HG03280 (cell line): ENCODE data around the gene MIPOL1.
"Not testable (repeated sequence)": the region's sequence is repeated elsewhere in the genome, so short reads cannot be mapped to it uniquely, and the experiment has no call there.

Experiments used
- ATAC-seq: cut with Tn5 transposase; IDR thresholded peaks from one replicate; pipeline ENCODE4 v1.9.1; 2021; ENCODE audit warnings: mild to moderate bottlenecking, moderate library complexity; ENCODE audit not compliant: unreplicated experiment

Gene MIPOL1

DNA sequence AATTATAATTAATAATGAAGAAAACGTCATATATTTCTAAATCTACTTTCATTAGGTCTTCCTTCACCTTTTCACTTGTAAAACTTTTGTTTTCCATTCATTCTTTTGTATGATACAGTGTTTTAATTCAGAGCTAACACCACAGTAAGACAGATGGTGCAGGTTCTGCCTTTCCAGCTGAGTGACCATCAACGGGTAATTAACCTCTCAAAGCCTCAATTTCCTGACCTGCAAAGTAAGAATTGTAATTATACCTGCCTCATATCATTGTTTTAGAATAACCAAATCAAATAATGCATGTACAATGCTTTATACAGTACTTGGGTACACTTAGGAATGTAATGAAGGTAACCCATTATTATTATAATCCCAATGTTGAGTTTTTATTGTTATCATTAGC lies 239.8 kb downstream of the MIPOL1 start:
- no peak for ATAC-seq

- no peak for ATAC-seq
Measured at GRCh38 chr14:37438444-37438843, 240.7 kb downstream of the MIPOL1 start.

- no peak for ATAC-seq
Measured at GRCh38 chr14:37443461-37443860, 245.7 kb downstream of the MIPOL1 start.

DNA sequence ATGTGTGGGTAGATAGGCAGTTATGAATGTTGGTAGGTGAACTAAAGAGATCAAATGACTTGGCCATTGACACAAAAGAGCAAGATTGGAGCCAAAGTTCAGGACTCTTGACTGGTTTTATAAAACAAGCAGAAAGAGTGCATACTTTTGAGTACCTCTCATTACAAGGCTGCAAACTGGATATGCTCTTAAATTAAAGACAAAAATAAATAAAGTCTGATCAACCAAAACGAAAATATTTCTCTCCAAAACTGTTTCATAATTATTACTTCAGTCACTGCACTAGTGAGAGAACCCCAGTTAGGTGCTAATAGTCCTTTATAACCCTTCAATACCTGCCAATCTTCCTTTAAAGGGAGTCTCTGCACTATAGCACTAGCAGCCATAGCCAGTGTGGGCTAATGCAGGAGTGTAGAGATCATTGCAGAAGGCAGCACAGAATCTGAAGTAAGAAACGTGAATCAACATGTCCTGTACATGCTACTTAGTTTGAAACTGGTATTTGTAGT lies 250.2 kb downstream of the MIPOL1 start:
- ATAC-seq: no peak

GRCh38 chr14:37452323-37452722 lies 254.6 kb downstream of the MIPOL1 start:
- ATAC-seq: no peak

GRCh38 chr14:37453985-37454384 lies 256.2 kb downstream of the MIPOL1 start:
- ATAC-seq: no peak

DNA sequence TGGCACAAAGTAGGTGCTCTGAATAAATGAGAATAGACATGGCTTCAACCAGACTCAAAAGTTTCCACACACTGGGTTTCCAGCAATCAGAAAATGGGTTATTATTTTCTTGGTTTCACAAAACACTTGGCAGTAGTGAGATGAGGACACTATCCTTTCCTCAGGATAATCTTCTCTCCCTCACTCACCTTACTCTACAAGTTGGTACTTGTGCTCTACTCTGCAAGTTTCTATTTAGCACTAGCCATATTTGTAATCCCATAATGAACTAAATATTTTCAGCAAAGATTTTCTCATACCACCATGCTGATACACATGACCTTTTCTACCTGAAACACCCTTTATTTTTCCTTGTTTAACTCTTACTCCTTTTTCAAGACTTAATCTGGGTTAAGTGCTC lies 259.6 kb downstream of the MIPOL1 start:
- ATAC-seq: no peak

DNA sequence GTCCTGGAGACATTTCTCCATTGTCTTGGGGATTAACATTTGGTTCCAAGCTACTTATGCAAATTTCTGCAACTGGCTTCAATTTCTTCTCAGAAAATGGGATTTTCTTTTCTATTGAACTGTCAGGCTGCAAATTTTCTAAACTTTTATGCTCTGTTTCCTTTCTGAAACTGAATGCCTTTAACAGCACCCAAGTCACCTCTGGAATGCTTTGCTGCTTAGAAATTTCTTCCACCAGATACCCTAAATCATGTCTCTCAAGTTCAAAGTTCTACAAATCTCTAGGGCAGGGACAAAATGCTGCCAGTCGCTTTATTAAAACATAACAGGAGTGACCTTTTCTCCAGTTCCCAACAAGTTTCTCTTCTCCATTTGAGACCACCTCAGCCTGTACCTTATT lies 264.7 kb downstream of the MIPOL1 start:
- ATAC-seq: not testable (repeated sequence)

GRCh38 chr14:37464192-37464858 lies 266.6 kb downstream of the MIPOL1 start:
- no peak for ATAC-seq

GRCh38 chr14:37466003-37466622 lies 268.4 kb downstream of the MIPOL1 start:
- ATAC-seq: no peak

GRCh38 chr14:37466623-37467088 lies 268.9 kb downstream of the MIPOL1 start:
- ATAC-seq: no peak

DNA sequence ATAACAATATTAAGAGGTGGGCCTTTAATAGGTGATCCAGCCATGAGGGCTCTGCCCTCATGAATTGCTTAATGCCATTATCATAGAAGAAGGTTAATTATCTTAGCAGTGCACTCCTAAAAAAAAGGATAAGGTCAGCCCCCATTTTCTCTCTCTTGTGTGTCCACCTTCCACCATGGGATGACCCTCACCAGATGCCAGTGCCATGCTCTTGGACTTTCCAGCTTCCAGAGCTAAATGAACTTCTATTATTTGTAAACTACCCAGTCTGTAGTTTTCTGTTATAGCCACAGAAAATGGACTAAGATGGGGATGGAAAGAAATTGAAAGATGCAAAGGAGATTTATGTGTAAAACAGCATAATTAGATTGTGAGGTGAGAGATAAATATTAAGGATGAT lies 271.9 kb downstream of the MIPOL1 start:
- ATAC-seq: no peak

DNA sequence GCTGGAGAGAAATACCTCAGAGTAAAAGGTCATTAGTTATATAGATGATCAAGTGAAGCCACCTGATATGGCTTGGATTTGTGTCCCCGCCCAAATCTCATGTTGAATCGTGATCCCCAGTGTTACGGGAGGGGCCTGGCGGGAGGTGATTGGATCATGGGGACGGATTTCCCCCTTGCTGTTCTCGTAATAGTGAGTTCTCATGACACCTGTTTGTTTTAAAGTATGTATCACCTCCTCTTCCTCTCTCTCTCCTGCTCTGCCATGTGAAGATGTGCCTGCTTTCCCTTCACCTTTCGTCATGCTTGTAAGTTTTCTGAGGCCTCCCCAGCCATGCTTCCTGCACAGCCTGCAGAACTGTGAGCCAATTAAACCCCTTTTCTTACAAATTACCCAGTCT lies 272.5 kb downstream of the MIPOL1 start:
- no peak for ATAC-seq

- ATAC-seq: no peak
Measured at GRCh38 chr14:37472906-37473305, 275.2 kb downstream of the MIPOL1 start.

- ATAC-seq: no peak
Measured at GRCh38 chr14:37474191-37474590, 276.5 kb downstream of the MIPOL1 start.

DNA sequence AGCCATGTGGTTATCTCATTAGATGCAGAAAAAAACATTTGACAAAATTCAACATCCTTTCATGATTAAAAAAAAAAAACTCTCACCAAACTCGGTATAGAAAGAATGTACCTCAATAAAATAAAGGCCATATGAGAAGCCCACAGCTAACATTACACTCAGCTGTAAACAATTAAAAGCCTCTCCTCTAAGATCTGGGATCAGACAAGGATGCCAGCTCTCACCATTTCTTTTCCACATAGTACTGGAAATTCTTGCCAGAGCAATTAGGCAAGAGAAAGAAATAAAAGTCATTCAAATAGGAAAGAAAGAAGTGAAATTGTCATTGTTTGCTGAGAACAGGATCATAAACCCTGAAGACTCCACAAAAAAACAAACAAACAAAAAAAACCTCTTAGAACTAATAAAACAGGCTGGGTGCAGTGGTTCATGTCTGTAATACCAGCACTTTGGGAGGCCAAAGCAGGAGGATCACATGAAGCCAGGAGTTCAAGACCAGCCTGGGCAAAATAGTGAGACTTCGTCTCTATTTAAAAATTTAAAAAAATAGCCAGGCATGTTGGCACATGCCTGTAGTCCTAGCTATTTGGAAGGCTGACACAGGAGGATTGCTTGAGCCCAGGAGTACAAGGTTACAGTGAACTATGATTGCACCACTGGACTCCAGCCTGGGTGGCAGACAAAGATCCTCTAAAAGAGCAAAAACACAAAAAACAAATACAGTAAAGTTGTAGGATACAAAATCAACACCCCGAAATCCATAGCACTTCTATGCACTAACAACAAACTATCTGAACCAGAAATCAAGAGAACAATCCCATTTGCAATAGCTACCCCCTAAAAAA lies 282.9 kb downstream of the MIPOL1 start:
- no peak for ATAC-seq

DNA sequence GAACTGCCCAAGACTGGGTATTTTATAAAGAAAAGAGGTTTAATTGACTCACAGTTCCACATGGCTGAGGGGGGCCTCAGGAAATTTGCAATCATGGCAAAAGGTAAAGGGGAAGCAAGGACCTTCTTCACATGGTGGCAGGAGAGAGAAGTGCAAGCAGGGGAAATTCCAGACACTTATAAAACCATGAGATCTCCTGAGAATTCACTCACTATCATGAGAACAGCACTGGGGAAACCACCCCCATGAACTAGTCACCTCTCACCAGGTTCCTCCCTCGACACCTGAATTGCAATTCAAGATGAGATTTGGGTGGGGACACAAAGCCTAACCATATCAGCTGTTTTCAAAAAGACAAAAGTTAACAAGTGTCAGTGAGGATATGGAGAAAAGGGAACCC lies 284.7 kb downstream of the MIPOL1 start:
- ATAC-seq: no peak

- no peak for ATAC-seq
Measured at GRCh38 chr14:37483672-37484071, 285.9 kb downstream of the MIPOL1 start.

DNA sequence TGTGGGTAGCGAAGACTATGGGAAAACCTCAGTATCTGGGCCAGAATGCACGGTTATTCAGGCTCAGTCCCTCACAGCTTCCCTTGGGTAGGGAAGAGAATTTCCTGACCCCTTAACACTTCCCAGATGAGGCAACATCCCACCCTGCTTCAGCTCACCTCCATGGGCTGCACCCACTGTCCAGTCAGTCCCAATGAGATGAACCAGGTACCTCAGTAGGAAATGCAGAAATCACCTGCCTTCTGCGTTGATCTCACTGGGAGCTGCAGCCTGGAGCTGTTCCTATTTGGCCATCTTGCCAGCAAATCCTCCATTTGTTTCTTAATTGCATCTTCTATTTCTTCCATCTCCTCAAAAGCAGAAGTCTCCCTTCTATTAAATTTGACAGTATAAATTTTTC lies 292.9 kb downstream of the MIPOL1 start:
- no peak for ATAC-seq

- no peak for ATAC-seq
Measured at GRCh38 chr14:37491076-37491475, 293.3 kb downstream of the MIPOL1 start.

- no peak for ATAC-seq
Measured at GRCh38 chr14:37493606-37494005, 295.9 kb downstream of the MIPOL1 start.

- no peak for ATAC-seq
Measured at GRCh38 chr14:37497422-37497821, 299.7 kb downstream of the MIPOL1 start.
